Kidney epithelial cell (primary cell): ENCODE measurements around the gene PACSIN2. TPM values are rescaled to one million over a fixed set of nuclear protein-coding genes. Genes with fewer than 3 reads are reported as not detected.
"Not testable (repeated sequence)": the region's sequence is repeated elsewhere in the genome, so short reads cannot be mapped to it uniquely, and the experiment has no call there.

ENCODE experiments used
- DNase-seq: peaks from one replicate; pipeline ENCODE4 v3.0.0-alpha.2; 2010; ENCODE audit warnings: low read depth
- H3K27me3 ChIP-seq: 2 replicates; pipeline ENCODE4 v1.6.0; 2011; ENCODE audit warnings: low read length; ENCODE audit not compliant: control insufficient read depth, insufficient read depth
- H3K36me3 ChIP-seq: 2 replicates; pipeline ENCODE4 v1.5.1; 2011; ENCODE audit warnings: low read length; ENCODE audit not compliant: control insufficient read depth, insufficient read depth
- H3K4me3 ChIP-seq: 2 replicates; pipeline ENCODE4 v1.5.1; 2011; ENCODE audit warnings: low read depth, mild to moderate bottlenecking, control low read depth, low read length
- total RNA-seq: library from RNA; depleted of rRNA; stranded (reverse); fragments of >200 nt; gene quantifications from 2 replicates; pipeline ENCODE4 v1.2.3, GENCODE V29; 2015
- TF ChIP-seq, protein P1 (sequence below): IDR thresholded peaks from 2 replicates; pipeline ENCODE4 v1.5.1; 2011; ENCODE audit warnings: mild to moderate bottlenecking, moderate library complexity, low read length, control low read depth, inconsistent platforms; ENCODE audit not compliant: insufficient read depth, poor library complexity, severe bottlenecking

PACSIN2 gene
- total RNA-seq, 1 donor from 2014 or later: 62.9 TPM

DNA sequence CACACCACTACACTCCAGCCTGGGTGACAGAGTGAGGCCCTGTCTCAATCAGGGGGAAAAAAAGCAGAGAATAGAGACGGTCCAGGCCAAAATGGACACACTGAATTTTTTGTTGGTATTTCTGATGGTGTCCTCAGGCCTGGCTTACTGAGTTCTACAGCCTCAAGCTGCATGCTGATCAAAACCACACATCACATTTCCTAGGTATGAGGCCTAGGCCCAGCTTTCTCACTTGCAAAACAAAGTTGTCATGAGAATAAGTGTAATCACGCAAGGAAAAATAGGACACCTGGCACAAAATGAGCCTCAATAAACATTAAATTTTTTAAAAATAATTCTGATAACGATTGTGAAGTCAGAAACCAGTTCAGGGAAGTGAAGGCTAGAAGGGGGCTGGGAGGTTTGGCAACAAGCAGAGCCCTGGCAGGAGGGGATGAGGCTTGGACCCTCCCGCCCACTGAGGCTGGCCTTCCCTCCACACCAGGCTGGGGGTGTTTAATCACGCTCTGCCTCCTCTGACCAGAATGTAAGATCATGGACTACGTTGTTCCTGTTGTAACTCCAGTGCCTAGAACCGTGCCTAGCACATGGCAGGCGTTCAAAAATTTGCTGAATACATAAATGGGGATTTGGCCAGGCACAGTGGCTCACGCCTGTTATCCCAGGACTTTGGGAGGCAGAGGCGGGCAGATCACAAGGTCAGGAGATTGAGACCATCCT, 18.1 kb downstream of the PACSIN2 start:
- H3K27me3 ChIP-seq: no peaks in the 10 kb centered on the region
- DNase-seq: no peak
- TF ChIP-seq, protein P1, sequence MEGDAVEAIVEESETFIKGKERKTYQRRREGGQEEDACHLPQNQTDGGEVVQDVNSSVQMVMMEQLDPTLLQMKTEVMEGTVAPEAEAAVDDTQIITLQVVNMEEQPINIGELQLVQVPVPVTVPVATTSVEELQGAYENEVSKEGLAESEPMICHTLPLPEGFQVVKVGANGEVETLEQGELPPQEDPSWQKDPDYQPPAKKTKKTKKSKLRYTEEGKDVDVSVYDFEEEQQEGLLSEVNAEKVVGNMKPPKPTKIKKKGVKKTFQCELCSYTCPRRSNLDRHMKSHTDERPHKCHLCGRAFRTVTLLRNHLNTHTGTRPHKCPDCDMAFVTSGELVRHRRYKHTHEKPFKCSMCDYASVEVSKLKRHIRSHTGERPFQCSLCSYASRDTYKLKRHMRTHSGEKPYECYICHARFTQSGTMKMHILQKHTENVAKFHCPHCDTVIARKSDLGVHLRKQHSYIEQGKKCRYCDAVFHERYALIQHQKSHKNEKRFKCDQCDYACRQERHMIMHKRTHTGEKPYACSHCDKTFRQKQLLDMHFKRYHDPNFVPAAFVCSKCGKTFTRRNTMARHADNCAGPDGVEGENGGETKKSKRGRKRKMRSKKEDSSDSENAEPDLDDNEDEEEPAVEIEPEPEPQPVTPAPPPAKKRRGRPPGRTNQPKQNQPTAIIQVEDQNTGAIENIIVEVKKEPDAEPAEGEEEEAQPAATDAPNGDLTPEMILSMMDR: no peak

DNA sequence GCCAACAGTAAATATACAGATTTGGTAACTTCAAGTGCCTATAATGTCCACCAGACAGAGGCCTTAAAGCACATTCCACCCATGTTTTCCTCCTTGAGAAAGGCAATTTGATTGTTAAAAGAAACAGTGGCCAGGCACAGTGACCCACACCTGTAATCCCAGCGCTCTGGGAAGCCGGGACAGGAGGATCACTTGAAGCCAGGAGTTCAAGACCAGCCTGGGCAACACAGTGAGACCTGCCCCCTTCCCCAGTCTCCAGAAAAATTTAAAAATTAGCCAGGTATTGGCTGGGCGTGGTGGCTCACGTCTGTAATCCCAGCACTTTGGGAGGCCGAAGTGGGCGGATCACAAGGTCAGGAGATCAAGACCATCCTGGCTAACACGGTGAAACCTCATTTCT, 19.3 kb downstream of the PACSIN2 start:
- not testable (repeated sequence) for H3K4me3 ChIP-seq, H3K27me3 ChIP-seq, H3K36me3 ChIP-seq, DNase-seq

More for the DNA sequence above, 18.1 kb downstream of the PACSIN2 start:
- H3K4me3 ChIP-seq: no peak overlapping the region
- no peaks in the 10 kb centered on the region for H3K36me3 ChIP-seq

DNA sequence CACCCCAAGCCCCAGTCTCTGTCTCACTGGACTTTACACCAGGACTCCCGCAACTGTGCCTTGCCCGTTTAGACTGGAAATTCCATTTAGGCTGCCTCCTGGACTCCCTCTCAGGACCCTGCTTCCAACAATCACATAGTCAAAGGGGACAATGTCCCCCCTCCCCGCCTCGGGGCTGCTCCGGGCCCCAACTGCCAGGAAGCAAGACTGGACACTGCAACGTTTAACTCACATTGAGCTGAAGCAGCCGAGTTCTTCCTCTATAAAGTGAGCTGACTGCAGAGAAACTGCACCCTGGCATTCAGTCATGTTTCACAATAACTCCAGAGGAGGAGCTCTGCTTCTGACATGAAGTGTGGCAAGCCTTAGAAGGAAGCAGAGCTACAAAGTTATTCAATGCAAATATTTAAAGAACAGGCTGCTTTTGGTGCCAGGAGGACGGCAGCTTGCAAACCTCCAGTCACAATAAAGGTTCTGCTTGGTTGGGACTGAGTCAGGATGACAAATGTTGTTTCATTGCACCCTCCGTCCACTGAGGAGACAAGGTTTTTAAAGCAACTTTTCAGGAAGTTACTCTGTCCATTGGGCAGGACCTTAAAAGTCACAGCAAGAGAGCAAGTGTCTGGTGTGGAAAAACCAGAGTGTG, 19.9 kb downstream of the PACSIN2 start:
- peak; percentile 98 for DNase-seq
- TF ChIP-seq, protein P1: no peak
- Histone ChIP-seq H3K4me3 (no peak overlapping the region), H3K36me3 (no peaks in the 10 kb centered on the region), H3K27me3 (no peaks in the 10 kb centered on the region)

DNA sequence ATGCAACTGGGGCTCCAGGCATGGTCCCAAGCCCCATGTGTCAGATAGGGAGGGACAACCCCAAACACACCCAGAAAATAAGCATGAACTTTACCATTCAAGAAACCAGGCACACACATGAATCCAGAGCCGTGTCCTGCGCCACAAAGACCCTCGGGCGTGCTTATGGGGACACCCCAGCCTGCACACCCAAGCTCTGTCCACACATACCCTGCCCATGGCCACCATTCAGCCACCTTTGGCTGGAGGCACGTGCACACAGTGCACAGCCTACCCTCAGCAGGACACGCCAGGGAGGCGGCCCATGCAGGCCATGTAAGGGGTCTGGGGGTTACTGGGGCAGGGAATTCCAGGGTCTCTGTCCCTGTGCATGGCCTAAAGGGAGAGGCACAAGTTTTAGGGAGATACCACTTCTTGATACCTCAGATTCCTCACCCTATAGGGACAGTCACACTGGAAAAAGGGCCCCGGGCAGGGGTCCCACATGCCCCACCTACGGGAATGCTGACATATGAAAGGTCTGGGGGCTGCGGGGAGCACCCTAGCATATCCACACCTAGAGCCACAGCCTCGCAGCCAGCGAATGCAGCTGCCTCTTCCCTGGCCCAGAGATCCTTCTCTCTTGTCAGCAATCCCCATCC, 20.6 kb downstream of the PACSIN2 start:
- Histone ChIP-seq H3K4me3 (no peak overlapping the region), H3K27me3 (no peaks in the 10 kb centered on the region), H3K36me3 (no peaks in the 10 kb centered on the region)
- DNase-seq: no peak
- TF ChIP-seq, protein P1: no peak

DNA sequence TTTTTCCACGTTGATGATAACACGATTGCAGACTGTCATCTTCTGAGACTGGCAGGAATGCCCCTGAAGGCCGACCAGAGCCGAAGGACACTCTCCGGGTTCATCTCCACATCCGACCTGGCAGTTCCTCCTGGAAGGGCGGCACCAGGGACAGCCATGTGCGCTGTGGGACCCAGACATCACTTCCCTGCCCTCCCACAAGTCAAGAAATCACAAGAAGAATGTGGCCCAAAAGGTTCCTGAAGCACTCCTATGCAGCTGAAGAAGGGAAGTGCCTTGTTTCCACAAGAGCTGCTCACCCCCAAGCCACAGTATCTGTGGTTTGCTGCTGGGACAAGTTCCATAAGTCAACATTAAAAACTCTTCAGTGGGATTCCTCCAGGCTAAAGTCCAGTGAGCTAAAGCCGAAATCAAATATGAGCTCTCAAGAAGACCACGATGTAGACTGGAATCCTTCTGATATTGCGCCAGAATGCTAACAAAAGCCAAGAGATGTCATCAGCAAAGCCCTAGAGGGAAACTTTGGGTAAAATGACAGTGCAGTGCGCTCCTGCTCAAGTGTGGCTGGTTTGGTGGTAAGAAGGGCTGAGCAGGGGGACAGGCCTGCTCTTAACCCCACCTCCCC, 21.2 kb downstream of the PACSIN2 start:
- Histone ChIP-seq H3K4me3 (no peak overlapping the region), H3K36me3 (no peaks in the 10 kb centered on the region), H3K27me3 (no peaks in the 10 kb centered on the region)
- DNase-seq: no peak
- TF ChIP-seq, protein P1: no peak

DNA sequence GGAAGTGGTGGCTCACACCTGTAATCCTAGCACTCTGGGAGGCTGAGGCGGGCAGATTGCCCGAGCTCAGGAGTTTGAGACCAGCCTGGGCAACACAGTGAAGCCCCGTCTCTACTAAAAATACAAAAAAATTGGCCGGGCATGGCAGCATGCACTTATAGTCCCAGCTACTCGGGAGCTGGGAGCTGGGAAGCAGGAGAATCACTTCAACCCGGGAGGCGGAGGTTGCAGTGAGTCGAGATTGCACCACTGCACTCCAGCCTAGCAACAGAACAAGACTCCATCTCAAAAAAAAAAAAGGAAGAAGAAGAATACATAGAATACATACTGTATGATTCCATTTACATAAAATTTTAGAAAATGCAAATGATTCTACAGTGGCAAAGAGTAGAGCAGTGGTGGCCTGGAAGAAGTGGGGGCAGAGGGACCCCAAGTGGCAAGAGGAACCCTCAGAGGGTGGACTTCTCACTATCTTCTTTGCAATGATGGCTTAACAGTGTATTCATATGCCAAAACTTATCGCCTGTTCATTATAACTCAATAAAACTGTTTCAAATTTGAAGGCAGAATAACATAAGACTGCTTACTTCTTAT, 22.0 kb downstream of the PACSIN2 start:
- Histone ChIP-seq H3K27me3 (no peaks in the 10 kb centered on the region), H3K36me3 (no peaks in the 10 kb centered on the region), H3K4me3 (no peak overlapping the region)
- no peak for DNase-seq
- TF ChIP-seq, protein P1: no peak
